Measurements from ENCODE around the gene BCL2L12.

BCL2L12 gene

DNA sequence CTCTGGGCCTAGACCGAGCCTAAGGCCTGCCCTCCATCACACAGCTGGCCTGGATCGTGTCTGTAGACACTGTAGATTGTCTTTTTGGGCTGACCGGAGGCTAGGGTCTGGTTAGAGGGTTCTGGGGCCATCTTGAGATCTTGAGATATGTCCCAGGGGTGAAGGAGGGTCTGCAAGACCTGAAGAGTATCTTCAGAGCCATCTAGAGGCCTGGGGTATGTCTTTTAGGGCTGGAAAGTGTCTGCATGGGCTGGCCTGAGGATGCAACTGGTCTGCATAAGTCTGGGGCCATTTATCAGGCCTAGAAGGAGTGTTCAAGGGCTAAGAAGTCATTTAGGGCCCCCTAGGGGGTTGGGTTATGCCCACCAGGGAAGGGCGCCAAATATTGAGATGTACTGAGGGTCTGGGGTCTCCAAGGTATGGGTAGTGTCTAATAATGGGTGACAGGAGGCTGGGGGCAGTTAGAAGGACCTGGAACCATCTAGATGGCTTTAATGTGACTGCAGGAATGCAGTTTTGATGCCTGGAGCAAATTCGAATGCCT is 23.2 kb upstream of the BCL2L12 start:
- no peak for FAIRE-seq

DNA sequence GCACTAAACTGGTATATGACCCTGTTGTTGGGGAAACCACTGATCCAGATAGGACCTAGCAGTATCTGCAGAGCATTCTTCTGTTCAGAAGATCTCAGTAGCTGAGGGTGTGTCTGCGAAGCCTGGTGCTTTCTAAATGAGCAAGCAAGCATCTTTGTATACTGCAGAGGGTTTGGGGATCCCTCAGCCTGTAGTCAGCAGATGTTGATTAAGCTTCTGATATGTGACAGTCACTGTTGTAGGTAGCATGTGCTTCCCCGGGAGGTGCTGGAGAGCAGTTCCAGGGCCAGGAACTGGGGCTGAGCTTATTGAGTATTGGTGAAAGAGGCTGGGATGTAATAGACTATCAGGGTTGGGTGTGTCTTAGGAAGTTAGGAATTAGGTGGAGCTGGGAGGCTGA is 22.3 kb upstream of the BCL2L12 start:
- FAIRE-seq = no peak

DNA sequence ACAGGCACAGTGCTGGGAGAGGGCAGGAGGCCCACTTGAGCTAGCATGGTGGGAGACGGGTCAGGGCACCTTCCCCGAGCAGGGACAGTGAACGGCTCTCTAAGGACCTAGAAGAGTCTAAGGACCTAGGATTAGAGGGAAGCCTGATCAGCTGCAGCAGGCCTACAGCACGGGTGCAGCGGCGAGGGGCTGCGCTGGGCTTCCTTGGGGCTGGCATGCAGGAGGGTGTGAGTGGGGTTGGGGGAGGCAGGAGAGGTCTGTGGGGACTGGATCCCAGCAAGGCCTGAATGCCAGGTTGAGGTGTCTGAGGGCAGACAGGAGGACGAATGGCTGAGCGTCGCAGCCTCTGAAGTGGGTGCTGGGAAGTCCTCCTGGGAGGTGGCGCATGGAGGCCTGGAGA is 20.1 kb upstream of the BCL2L12 start:
- no peak for FAIRE-seq

DNA sequence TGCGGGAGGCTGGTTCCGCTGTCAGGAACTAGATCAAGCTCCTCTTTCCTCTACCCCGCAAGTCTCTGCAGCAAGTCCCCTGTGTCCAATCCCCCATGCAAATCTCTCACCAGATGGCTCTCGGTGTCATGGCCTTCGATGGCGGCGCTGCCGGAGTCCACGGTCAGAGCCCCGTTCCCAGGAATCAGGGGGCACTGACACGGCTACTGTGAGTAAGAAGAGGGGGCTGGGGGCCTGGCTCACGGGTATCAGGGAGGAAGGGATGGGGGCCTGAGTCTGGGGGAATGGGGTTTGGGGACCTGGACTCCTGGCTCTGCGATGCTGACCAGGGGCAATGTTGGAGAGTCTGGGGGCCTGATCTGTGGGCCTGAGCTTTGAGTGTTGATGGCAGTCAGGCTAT is 19.7 kb upstream of the BCL2L12 start:
- no peak for FAIRE-seq

DNA sequence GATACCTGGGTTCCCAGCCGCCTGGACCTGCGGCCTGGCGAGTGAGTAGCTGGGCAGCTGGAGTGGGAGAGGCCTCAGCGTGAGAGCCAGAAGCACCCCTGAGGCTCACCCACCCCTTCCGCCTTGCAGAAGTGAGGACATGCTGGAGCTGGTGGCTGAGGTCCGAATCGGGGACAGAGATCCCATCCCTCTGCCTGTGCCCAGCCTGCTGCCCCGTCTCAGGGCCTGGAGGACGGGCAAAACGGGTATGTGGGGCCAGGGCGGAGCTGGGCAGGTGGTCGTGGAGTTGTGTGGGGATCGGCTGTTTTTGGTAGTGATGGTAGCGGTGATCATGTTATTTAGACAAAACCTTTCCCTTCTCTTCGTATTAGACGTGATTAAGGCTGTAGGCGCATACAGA is 19.1 kb upstream of the BCL2L12 start:
- no peak for FAIRE-seq

DNA sequence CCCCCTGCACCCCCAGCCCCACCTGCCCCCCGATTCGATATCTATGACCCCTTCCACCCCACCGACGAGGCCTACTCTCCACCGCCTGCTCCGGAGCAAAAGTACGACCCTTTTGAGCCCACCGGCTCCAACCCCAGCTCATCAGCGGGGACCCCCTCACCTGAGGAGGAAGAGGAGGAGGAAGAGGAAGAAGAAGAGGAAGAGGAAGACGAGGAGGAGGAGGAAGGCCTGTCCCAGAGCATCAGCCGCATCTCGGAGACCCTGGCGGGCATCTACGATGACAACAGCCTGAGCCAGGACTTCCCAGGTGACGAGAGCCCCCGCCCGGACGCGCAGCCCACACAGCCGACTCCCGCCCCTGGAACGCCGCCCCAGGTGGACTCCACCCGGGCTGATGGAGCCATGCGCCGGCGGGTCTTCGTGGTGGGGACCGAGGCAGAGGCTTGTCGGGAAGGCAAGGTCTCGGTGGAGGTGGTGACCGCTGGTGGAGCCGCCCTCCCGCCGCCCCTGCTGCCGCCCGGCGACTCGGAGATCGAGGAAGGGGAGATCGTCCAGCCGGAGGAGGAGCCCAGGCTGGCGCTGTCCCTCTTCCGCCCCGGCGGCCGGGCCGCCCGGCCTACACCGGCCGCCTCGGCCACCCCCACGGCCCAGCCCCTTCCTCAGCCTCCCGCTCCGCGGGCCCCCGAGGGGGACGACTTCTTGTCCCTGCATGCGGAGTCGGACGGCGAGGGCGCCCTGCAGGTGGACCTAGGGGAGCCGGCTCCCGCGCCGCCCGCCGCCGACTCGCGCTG is 14.5 kb upstream of the BCL2L12 start:
- no peak for FAIRE-seq

DNA sequence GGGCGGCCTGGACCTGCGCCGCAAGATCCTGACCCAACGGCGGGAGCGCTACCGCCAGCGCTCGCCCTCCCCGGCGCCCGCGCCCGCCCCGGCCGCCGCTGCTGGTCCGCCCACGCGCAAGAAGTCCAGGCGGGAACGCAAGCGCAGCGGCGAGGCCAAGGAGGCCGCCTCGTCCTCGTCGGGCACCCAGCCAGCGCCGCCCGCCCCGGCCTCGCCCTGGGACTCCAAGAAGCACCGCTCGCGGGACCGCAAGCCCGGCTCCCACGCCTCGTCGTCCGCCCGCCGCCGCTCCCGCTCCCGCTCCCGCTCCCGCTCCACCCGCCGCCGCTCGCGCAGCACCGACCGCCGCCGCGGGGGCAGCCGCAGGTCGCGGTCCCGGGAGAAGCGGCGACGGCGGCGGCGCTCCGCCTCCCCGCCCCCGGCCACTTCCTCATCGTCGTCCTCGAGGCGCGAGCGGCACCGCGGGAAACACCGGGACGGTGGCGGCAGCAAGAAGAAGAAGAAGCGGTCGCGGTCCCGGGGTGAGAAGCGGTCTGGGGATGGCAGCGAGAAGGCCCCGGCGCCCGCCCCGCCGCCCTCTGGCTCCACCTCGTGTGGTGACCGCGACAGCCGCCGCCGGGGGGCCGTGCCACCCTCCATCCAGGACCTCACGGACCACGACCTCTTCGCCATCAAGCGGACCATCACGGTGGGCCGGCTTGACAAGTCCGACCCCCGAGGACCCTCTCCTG is 13.7 kb upstream of the BCL2L12 start:
- FAIRE-seq = no peak

DNA sequence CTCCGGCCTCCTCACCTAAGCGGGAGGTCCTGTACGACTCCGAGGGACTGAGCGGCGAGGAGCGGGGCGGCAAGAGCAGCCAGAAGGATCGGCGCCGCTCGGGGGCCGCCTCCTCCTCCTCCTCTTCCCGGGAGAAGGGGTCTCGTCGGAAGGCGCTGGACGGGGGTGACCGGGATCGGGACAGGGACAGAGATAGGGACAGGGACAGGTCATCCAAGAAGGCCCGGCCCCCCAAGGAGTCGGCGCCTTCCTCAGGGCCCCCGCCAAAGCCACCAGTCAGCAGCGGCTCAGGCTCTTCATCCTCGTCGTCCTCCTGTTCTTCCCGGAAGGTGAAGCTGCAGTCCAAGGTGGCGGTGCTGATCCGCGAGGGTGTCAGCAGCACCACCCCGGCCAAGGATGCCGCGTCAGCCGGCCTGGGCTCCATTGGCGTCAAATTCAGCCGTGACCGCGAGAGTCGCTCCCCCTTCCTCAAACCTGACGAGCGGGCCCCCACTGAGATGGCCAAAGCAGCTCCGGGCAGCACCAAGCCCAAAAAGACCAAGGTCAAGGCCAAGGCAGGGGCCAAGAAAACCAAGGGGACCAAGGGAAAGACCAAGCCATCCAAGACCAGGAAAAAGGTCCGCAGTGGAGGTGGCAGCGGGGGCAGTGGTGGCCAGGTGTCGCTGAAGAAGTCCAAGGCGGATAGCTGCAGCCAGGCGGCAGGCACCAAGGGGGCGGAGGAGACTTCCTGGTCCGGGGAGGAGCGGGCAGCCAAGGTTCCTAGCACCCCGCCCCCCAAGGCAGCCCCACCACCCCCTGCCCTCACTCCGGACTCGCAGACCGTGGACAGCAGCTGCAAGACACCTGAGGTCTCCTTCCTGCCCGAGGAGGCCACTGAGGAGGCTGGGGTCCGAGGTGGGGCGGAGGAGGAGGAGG is 12.9 kb upstream of the BCL2L12 start:
- no peak for FAIRE-seq

DNA sequence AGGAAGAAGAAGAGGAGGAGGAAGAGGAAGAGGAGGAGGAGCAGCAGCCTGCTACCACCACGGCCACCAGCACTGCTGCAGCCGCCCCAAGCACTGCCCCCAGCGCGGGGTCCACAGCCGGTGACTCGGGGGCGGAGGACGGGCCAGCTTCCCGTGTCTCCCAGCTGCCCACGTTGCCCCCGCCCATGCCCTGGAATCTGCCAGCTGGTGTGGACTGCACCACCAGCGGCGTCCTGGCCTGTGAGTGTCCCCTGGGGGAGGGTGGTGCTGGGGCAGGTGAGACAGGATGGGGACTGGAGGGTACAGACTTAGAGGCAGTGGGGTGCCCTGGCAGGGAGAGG is 12.3 kb upstream of the BCL2L12 start:
- FAIRE-seq = no peak

DNA sequence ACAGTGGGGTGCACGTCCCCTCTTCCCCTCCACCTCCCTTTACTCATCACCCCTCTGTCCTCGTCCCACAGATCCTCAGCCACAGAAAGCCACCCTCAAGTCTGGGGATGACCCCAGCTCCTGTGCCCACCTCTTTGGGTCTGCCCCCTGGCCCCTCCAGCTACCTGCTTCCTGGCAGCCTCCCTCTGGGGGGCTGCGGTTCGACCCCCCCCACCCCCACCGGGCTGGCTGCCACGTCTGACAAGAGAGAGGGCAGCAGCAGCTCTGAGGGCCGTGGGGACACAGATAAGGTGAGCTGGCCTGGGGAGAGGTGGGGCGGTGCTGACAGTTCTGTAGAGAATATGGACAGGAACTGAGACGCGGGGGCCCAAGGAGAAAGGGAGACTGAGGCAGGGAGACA is 11.2 kb upstream of the BCL2L12 start:
- no peak for FAIRE-seq

DNA sequence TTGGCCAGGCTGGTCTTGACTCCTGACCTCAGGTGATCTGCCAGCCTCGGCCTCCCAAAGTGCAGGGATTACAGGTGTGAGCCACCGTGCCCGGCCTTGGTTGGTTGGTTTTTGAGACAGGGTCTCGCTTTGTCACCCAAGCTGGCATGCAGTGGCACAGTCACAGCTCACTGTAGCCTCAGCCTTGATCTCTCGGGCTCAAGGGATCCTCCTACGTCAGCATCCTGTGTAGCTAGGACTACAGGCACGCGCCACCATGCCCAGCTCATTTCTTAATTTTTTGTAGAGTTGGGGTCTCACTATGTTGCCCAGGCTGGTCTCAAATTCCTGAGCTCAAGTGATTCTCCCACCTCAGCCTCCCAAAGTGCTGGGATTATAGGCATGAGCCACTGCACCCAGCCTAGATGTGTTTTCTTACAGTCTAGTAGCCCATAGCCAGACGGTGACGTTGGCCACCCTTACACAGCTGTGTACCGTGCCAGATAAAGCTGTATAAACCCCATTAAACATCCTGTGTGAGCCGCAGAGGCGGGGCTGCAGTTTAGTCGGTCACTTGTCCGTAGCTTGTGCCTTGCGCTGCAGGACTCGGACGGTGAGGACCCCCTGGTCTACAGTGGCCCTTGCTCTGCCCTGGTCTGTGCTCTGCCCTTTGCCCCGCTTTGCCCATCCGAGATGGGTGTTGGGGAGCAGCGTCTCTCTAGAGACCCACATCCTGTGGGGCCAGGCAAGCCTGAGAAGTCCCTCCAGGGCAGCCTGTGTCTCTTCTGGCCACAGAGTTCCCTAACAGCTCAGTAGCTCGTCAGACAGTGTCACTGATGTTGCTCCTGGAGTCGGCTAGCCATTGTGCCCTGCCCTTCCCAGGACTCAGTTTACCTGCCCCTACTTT is 9.9 kb upstream of the BCL2L12 start:
- FAIRE-seq = no peak

DNA sequence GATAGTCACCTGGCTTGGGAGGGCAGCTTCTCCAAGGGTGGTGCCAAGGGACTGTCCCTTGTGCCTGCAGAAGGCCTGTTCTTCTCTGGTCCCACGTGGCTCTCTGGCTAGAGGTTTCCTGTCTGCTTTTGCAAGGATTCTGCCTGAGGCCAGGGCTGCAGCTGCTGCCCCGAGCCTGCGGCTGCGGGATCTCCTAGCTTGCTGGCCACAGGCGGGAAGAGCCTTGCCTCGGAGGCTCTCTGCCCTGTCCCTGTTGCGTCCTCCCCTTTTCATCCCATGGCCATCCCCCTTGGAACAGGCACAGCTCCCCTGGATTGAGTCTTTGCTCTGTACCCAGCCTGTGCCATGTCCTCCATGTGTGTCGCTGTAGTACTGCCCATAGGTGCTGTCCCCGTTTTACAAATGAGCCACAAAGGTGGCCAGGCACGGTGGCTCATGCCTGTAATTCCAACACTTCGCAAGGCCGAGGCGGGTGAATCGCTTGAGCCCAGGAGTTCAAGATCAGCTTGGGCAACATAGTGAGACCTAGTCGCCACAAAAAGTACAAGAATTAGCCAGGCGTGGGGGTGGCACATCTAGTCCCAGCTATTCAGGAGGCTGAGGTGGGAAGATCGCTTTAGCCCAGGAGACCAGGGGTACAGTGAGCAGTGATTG is 9.2 kb upstream of the BCL2L12 start:
- no peak for FAIRE-seq

DNA sequence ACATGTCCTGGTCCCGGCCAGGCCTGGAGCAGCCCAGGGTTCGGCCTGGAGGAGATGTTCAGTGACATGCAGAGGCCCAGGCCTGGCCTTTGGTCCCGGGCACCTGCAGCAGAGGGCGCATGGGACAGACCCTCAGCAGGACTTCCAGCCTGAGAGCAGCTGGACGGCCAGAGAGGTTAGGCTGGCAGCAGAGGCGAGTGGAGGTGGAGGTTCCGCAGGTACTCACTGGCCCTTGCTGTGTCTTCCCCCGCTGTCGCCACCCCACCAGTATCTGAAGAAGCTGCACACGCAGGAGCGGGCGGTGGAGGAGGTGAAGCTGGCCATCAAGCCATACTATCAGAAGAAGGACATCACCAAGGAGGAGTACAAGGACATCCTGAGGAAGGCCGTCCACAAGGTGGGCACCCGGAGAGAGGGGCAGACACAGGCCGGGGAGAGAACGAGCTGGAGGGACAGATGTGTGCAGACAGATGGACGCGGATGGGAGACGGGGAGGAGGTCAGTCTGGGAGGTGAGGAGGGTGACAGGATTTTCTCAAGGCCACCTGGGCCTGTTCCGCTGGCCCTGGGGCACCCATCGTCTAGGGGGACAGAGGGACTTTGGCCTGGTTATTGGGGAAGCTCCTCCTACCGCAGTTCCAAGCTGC is 8.1 kb upstream of the BCL2L12 start:
- FAIRE-seq = no peak

DNA sequence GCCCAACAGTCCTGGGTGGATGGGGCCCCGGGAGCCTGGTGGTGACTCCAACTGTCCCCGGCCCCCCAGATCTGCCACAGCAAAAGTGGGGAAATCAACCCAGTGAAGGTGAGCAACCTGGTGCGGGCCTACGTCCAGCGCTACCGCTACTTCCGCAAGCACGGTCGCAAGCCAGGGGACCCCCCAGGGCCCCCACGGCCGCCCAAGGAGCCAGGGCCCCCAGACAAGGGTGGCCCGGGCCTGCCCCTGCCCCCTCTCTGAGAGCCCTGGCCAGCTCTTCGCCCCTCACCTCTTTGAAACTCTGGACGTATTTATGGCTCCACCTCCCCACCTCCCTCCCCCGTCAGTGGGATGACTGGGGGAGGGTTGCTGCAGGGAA is 7.6 kb upstream of the BCL2L12 start:
- no peak for FAIRE-seq

DNA sequence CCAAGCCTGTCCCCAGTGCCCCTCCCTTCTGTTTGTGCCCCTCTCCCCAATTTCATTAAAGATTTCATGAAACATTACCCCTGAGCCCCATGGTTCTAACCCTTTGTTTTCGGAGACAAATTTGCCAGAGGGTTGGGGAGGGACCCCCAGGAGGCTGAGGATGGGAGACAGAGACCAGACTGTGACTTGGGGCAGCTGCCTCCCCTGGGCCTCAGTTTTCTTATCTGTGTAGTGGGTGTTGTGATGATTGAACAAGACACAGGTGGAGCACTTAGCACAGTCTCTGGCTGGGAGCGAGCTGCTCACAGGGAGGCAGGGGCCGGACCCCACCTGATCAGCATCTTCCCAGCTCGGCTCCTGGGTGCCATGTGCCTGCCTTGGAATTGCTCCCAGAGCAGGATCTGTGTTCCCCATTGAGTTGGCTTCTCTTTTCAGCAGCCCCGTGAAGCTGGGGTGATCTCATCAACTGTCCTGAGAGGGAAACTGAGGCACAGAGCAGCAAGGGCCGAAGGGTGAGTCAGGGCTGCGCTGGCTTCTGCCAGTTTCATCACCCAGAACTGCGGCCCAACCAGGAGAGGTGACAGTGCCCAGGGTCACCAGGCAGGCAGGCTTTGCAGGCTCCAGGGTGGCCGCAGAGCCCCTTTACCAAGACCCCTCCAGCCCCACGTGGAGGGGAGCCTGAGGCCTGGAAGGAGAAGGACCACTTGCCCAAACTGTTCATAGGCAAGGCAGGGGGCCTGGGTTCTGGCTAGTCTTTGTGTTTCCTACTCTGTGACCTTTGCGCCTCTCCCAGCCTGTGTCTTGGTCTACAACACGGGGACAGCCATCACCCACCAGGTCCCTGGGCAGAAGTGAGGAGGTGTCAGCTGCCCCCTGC is 6.9 kb upstream of the BCL2L12 start:
- FAIRE-seq = no peak

DNA sequence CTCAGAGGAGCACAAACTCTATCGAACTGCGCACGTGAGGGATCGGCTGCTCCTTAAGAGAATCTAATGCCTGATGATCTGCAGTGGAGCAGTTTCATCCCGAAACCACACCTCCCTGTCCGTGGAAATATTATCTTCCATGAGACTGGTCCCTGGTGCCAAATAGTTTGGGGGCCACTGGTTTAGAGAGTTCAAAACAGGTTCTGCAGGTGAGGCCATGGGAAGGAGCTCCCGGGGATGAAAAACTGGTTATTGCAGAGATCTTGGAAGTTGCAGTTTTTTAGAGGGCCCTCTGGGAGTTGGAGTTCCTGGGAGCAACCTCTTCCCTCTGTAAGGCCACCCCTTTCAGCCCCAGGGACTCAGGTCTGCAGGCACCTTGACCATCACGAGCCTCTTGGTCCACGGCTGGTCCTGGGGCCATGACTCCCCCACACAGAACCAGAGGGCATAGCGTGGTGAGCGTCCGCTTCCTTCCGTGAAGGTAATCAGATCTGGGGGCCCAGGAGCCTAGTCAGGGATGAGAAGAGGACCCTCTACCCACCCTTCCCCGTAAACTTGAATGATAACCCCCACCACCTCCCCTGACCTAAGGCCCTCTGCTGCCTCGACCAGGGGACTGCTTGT is 5.3 kb upstream of the BCL2L12 start:
- no peak for FAIRE-seq

DNA sequence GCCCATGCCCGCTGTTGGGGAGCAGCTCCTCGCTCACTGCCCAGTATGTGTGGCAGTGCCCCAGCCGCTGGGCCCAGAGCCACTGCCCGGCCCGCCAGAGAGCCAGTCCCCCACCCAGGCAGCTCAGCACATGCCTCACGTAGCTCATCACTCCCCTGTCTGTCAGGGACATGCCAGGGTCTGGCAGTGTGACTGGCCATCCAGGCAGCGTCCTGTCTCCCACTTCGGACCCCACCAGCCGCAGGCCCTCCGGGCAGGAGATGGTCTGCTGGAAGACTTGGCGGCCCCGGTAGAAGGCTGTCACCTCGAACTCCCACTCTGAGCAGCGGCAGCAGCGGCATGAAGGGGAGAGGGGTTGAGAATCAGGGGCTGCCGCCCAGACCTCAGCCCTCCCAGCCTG is 3.7 kb upstream of the BCL2L12 start:
- FAIRE-seq = no peak

DNA sequence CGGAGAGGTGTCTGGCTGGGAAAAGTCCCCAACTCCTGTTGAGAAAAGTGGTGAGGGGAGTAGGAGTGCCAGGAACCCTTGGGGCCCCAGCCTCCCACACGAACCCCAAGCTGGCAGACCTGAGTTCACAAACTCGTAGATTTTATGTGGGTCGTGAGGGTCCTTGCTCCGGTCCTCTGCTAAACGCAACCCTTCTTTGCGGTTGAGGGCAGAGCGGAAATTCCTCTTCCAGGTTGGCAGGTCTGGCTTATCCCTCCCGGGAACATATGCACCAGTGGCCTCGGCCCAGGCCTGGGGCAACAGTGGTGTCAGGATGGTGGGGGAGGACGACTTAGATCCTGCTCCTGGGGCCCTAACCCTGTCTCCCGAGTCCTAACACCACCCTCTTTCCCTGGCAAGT is 2.5 kb upstream of the BCL2L12 start:
- FAIRE-seq = no peak

DNA sequence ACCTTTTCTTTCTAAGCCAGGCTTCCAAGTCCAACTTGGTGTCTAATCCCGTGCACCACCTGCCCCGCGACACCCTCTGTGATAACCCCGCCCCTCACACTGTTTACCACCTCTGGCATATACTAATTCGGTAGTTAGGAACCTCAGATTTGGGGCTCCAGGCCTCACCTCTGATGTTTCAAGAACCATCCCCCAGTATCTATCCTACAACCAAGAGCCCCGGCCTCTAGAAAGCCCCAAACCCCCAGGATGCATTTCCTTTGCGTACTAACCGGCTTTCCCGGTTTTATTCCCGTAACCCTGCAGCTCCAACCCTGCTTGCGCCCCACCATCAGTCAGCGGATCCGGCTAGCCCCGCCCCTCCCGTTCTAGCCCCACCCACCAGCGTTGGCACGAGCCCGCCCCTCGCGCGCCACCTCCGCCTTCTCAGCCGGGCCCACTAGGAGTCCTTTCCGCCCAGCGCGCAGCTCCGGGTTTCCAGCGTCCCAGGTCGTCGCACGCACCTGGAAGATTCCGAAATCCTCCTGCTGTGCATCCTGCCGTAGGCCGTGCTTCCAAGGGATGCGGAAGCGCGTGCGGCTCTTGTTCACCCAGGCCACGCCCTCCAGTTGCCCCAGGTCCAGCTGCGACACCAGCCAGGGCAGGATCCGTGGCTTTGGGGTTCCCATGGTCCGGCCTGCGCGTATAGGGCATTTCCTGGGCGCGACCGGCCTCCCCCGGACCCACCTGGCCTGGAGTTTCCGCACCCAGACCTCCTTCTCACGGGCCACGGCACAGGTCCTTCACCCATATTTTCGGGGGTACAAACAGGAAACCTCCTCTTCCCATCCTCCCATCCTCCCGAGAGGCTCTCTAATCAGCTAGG is 1.3 kb upstream of the BCL2L12 start:
- FAIRE-seq = peak; percentile 65

Measured in G401.6 (cell line).